GM19351 (cell line): ENCODE results near the gene APOO.

Experiments used
- ATAC-seq: cut with Tn5 transposase; IDR thresholded peaks from one replicate; pipeline ENCODE4 v1.9.1; 2021; ENCODE audit warnings: mild to moderate bottlenecking, moderate library complexity; ENCODE audit not compliant: unreplicated experiment

The APOO gene

DNA sequence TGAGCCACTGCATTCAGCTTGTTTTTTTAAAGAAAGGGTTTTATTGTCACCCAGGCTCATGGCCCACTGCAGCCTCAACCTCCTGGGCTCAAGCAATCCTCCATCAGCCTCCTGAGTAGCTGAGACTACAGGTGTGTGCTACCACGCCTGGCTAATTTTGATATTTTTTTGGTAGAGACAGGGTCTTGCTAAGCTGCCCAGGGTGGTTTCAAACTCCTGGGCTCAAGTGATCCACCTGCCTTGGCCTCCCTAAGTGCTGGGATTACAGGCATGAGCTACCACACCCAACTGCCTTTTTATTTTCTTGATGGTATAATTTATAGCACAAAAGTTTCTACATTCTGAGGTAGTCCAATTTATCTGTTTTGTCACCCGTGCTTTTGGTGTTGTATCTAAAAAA, 85.9 kb downstream of the APOO start:
- no peak for ATAC-seq

DNA sequence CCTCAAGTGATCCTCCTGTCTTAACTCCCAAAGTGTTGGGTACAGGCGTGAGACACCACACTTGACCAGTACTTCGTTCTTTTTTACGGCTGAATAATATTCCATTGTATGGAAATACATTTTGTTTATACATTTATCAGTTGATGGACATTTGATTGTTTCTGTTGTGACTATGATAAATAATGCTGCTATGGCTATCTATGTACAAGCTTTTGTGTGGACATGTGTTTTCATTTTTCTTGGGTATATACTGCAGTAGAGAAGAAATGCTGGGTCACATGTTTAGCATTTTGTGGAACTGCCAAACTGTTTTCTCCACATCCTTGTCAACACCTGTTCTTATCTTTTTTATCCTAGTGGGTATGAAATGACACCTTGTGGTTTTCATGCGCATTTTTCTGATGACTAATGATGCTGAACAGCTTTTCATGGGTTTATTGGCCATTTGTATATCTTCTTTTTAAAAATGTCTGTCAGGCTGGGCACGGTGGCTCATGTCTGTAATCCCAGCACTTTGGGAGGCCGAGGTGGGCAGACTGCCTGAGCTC, 87.4 kb downstream of the APOO start:
- no peak for ATAC-seq

DNA sequence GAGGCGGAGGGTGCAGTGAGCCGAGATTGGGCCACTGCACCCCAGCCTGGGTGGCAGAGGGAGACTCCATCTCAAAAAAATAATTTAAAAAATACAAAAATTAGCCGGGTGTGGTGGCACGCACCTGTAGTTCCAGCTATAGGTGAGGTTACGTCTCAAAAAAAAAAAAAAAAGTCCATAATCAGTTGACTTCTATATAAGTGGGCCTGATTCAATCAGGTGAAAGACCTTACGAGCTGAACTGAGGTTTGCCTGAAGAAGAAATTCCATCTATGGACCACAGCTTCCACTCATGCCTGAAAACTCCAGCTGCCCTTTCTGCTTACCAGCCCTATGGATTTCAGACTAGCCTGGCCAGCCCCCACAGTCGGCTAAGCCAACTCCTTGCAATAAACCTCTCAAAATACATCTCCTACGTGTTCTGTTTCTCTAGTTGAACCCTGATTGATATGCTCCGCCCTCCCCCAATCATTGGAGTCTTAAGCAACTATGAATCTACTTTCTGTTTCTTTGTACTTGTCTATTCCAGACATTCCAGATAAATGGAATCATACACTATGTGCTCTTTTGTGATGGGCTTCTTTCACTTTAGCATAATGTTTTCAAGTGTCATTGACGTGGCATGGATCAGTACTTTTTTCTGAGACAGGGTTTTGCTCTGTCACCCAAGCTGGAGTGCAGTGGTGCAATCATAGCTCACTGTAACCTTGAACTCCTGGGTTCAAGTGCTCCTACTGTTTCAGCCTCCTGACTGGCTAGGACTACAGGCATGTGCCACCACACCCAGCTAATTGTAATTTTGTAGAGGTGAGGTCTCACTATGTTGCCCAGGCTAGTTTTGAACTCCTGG, 88.1 kb downstream of the APOO start:
- ATAC-seq = no peak

DNA sequence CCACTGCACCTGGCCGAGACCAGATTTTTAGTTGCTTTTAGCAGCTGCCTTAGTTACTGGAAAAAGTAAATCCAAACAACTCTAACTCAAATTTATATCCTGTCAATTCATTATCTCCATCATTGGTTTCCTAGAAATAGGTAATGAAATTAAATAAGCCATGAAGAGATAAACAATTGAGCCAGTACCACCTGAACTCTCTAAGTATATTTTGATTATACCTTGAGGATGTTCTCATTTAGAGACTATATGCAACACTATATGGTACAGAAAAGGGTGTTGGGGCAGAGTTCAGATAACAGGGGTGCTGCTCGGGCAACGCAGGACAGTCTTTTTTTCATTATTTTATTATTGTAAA, 89.8 kb downstream of the APOO start:
- no peak for ATAC-seq

DNA sequence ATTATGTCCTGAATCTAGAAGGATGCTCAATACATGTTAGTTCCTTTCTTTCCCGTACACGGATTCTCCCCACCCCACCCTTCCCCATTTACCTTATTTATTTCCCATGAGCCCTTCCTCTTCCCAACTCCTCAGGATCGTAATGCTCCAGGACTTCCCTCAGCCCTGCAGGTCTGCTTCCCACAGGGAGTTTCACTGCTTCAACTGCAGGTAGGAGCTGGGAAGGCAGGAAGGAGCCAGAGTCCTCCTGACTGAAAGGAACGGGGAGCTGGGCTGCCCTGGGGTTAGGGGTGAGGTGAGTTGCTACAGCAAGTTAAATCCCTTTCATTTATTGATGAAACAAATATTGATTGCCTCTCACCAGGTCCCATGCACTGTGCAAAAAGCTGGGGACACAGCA, 91.6 kb downstream of the APOO start:
- ATAC-seq = no peak

DNA sequence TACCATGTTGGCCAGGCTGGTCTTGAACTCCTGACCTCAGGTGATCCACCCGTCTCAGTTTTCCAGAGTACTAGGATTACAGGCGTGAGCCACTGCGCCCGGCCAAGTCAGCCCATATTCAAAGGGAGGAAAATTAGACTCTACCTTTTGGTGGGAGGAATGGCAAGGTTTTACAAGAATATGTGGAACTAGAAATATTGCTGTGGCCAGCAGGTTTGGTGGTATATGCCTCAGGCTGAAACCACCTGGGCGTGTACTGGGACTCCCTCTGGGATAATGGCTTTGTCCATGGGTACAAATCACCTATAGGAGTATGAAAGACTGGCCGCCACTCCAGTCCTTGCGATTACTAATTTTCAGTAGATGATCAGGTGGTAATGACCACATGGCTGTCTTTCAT, 92.4 kb downstream of the APOO start:
- ATAC-seq = no peak

DNA sequence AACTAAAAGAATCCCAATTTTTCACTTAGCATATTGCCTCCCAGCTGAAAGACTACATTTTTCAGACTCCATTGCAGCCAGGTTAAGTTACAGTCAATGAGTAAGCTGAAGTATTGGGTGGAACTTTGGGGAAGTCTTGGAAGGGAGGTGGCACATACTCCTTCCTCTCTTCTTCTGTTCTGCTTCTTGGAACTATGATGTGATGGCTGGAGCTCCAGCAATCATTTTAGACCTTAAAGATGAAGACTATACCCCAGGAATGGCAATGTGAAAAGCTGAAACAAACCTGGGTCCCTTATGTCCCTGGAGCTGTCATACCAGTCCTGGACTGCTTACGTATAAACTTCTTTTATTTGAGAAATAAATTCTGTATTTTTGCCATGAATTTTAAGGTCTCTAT, 93.9 kb downstream of the APOO start:
- no peak for ATAC-seq

DNA sequence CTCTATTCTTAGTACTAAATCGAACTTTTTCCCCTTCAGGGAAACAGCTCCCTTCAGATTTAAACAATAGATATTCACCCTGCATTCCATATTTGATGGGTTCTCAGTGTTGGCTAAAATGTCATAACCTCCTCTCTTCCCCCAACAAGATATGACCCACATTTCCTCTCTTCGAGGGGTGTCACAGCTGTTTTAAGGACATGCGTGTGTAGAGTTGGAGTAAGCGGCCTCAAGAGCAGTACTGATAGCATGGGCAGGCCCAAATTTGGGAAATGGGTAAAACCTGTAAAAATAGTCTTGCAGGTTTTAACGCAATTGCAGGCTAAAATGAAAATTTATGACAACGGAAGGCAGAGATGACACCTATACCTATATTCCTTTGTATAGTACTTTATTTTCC, 96.1 kb downstream of the APOO start:
- ATAC-seq = no peak

DNA sequence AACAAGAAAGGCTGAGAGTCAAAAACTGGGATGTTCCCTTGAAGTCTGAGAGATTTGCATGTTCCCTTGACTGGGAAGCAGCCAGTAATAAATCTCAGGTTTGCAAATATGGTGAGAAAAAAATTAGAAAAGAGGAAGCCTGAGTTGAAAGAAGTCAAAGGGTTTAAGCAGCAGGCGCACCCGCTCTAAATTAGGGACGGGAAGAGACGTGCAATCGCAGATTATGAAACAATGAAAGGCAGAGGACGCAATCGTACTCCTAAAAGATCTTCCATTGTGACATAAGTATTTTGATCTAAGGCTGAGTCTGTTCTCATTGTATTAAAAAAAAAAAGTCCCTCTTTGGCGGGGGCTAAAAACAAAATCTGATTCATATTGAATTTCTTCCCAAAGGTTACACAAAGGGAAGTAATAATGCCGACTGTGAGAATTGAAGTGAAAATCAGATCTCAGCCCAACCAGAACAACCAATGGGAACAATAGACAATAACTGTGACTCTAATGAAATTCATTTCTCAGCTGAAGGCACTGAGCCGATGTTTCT, 96.6 kb downstream of the APOO start:
- ATAC-seq = no peak

DNA sequence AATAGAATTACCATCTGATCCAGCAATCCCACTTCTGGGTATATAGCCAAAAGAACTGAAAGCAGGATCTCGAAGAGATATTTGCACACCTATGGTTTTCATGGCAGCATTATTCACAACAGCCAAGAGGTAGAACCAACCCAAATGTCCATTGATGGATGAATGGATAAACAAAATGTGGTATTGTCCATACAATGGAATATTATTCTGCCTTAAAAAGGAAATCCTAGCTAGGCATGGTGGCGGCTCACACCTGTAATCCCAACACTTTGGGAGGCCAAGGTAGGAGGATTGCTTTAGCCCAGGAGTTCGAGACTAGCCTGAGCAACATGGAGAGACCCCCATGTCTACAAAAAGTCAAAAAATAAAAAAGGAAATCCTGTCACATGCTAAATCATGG, 97.5 kb downstream of the APOO start:
- ATAC-seq = no peak

DNA sequence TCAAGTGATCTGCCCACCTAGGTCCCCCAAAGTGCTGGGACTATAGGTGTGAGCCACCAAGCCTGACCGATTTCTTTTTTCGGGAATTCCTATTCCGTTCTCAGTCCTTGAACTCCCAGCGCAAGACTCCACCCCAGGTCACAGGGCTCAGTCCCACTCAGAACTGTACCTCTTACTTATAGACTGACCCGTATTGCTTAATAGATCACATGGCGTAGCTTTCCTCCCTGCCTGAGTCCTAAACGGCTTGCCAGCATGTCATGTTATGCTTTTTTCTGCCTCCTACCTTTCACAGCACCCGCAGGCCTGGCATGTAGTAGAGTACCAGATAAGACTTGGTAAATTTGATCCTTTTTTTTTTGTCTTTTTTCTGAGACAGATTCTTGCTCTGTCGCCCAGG, 102.3 kb downstream of the APOO start:
- ATAC-seq = no peak

DNA sequence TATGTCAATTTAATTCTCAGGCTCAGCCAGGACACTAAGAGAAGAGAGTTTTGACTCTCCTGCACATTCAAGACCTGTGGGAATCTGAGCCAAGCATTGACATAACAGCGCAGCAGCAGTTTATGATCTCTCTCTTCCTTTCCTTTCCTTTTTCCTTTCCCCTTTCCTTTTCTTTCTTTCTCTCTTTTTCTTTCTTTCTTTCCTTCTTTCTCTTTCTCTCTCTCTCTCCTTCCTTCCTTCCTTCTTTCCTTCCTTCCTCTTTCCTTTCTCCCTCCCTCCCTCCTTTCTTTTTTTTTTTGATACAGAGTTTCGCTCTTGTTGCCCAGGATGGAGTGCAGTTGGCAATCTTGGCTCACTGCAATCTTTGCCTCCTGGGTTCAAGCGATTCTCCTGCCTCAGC, 103.2 kb downstream of the APOO start:
- no peak for ATAC-seq

DNA sequence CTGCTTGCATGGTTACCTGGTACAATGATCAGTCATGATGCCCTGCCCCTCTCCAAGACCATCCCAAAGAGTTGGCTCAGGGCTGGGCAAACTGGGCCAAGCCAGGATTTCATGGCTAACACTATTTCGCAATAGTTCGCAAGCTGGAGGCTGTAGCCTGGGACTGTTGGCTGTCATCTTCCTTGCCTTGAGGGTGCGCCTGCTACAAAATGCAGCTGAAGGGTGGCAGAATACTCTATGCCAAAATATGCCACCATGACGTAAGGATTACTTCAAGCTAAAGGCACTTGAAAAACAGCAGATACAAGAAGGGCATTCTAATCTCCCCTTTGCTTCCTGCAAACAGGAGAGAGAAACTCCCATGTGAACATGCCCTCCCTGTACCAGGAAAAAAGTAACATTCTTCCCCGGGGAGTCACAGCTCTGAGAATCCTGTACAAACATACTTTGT, 103.8 kb downstream of the APOO start:
- no peak for ATAC-seq

DNA sequence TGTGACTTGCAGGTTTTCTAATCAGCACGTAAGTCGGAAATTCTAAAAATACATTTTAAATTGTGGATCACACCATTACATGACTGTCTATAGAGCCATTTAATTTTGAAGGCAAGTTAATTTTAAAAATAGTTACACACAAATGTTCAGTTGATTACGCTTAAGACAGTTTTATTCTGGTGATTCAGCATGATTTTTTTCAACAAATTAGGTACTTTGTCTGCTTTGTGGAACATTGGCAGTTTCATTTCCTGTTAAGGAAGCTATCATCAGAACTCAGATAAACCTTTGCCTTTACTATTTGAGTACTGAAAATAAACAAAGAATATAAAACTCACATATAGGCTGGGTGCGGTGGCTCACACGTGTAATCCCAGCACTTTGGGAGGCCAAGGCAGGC, 105.3 kb downstream of the APOO start:
- ATAC-seq = no peak

DNA sequence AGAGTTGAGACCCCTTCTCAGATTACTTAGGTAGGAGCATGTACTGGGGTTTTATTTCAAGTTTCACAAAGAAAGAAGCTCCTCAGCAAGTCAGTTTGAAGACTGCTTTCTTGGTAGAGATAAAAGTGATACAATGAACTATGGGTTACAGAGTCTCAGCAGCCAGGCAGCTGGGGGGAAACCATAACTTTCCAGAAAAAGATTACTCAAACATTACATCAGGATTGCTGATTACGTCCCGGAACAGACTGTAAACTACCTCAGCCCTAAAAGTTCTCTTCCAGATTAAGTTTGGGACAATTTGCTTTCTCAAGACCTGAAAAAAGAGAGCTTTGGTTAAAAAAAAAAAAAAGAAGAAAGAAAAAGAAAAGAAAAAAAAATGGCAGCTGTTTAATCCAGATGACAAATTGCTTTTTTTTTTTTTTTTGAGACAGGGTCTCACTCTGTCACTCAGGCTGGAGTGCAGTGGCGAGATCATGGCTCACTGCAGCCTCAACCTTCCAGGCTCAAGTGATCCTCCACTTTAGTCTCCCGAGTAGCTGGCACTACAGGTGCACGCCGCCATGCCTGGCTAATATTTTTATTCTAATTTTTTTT, 108.2 kb downstream of the APOO start:
- ATAC-seq = no peak

DNA sequence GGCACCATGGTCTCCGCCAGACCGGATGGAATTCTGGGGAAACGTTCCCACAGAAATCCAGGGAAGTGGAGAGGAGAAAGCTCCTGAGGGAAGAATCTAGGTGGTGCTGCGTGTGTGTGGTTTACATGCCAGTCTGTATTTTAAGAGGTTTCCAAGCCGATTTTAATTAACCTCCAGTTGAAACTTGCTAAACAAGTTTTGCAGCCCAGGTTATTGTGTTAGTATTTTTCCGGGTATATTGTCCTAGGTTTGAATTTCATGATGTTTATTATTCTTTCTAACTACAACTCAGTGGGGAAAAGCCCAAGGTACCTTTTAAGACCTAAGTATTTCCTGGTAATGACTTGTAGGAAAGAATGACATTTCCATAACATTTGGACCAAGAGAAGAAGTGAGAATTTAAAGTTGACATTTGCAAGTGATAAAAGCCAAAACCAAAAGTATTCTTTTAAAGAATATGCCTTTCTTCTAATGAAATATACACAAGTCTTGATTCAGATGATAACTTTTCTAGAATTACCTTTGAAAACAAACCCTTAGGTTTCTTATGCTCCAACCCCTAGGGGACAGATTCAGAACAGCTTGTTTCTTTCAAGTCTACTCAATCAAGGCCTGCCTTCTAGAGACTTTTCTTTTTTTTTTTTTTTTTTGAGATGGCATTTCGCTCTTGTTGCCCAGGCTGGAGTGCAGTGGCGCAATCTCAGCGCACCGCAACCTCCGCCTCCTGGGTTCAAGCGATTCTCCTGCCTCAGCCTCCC, 110.2 kb downstream of the APOO start:
- ATAC-seq = no peak

DNA sequence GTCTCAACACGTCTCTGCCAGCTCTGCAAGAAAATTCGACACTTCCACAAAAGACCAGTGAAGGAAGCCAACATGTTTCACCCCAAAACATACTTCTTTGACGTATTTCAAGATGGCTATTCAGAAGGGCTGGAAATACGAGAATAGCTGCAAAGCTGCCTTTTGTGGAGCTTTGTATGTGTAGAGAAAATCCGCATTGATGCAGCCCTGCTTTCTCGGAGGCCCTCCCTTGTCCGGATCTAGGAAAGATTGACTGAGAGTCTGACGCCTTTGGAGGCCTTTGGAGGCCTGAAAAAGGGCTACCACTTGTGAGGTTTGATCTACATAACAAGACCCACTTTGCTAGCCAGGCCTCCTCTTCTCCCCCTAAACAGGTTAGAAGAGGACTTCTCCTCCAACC, 112.5 kb downstream of the APOO start:
- ATAC-seq = no peak

DNA sequence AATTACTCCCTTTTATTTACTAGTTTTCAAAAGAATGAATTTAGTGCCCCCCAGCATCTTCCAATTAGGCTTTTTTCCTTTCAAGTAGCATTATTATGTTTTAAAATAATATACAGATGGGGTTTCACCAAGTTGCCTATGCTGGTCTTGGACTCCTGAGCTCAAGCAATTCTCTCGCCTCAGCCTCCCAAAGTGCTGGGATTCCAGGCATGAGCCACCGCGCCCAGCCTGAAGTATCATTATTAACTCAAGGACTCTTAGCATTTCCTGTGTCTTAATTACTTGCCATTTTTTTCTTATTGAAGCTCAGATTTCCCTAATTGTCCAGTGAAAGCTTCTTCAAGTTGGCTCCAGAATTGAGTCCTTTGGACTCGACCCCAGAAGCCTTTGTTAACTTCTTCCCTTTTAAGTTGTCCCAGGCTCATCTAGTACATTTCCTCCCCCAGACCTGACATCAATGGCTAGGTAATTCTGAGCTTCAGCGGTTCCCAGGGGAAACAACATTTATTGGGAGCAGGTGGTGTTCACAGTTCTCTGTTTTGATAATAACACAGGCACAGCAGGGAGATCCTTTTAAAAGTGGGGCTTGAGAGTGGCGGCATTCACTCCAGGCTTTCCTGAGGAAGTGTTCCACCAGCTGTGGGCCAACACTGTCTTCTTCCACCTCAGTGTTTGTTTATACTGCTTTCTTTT, 114.7 kb downstream of the APOO start:
- no peak for ATAC-seq

DNA sequence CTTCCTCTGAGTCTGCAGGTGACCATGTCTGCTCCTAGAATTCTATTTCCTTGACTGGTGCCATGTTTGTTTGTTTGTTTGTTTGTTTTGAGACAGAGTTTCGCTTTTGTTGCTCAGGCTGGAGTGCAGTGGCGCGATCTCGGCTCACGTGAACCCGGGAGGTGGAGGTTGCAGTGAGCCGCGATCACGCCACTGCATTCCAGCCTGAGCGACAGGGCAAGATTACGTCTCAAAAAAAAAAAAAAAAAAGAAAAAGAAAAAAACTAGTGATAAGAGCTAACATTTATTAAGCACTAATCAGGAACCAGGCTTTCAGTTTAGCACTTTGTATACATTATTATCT, 117.6 kb downstream of the APOO start:
- no peak for ATAC-seq

DNA sequence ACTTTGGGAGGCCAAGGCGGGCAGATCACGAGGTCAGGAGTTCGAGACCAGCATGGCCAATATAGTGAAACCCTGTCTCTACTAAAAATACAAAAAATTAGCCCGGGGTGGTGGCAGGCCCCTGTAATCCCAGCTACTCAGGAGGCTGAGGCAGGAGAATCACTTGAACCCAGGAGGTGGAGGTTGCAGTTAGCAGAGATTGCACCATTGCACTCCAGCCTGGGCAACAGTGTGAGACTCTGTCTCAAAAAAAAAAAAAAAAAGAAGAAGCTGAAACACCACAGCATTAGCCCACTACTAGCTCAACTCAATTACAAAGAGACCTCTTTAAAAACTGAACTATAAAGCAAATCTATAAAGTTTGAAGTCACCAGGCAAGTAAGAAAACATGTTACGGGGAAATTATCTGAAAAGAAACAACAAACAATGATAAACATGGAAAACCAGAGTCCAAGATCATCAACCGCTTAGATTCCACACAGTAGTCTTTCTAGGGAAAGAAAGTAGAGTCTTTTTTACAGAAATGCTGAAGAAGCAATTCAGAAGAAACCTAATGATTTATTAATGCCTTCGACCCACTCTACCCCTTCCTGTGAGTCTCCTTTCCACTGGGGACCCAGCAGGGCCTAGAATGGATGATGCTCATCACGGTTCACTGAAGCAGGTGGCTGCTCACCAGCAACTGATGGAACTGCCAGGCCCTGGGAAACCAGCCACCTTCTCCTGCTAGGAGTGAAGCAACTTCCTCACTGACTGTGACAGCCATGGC, 118.2 kb downstream of the APOO start:
- ATAC-seq = no peak
